GM19468 (cell line): ENCODE data around the gene HCK.

Experiments used
- ATAC-seq: cut with Tn5 transposase; IDR thresholded peaks from one replicate; pipeline ENCODE4 v1.9.1; 2021; ENCODE audit warnings: mild to moderate bottlenecking, moderate library complexity, moderate number of reproducible peaks; ENCODE audit not compliant: unreplicated experiment; ENCODE audit errors: extremely low read depth

The HCK gene

GRCh38 chr20:32150291-32150848 is 98.3 kb downstream of the HCK start:
- ATAC-seq, result no peak
